Right lobe of liver (tissue), 4 donors: ENCODE results near the gene TRIM17.

ENCODE experiments used
- POLR2A ChIP-seq: fragments of 450-650 bp; IDR thresholded peaks from one replicate; pipeline ENCODE4 v1.6.1; 2017; ENCODE audit warnings: antibody characterized with exemption, mild to moderate bottlenecking
- TF ChIP-seq, protein P1 (sequence below), 4 donors: fragments of 200-600 bp in 3 of 4; fragments of 450-650 bp in 1 of 4; IDR thresholded peaks; one replicate each; pipeline versions ENCODE4 v1.5.1 to v1.8.0; 2016 to 2022; ENCODE audit warnings: antibody characterized with exemption in 4 of 4, mild to moderate bottlenecking in 2 of 4
- donor health status: DM: no; HTN: no; CAD: no.
- donor health status: DM: no; HTN: no; CAD: no.
- donor health status: DM: no; HTN: yes; CAD: no.

DNA sequence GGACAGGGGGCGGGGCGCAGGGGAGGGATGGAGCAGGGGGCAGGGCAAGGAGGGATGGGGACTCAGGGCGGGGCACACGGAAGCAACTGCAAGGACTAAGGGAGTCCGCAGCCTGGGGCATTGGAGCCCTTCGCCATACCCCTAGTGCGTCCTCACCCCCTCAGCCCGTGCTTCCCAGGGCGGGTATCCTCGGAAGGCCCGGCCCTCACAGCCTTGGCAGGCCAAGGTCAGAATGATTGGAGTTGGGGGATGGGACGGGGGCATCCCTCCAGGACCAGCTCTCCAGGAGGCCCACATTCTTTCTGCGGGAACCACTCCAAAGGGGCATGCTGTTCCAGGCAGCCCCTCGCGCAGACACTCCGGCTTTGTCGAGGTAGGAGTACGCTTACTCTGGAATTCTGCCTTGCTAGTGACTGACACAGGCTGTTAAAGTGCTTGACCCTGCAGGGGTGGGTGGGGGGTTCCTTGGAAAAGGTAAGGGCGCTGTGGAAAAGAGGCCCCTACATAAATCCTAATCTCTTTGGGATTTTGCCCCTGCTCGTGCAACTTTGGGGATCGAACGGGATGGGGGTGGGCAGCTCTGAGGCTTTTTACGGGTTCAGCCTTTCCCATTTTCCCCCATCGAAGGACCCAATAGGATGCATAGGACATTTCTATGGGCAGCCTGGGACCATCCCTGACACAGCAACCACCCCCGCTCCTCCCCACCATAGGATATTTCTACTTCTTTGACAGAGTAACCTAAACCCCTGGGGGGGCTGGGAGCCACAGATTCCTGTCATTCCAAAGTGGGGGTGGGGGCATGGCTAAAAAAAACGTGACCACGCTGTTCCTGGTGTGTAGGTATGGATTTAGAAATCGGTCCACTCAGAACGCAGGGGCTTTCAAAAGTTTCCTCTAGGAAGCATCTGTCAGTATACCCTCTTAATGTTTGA is 9.3 kb downstream of the TRIM17 start:
- TF ChIP-seq, protein P1, sequence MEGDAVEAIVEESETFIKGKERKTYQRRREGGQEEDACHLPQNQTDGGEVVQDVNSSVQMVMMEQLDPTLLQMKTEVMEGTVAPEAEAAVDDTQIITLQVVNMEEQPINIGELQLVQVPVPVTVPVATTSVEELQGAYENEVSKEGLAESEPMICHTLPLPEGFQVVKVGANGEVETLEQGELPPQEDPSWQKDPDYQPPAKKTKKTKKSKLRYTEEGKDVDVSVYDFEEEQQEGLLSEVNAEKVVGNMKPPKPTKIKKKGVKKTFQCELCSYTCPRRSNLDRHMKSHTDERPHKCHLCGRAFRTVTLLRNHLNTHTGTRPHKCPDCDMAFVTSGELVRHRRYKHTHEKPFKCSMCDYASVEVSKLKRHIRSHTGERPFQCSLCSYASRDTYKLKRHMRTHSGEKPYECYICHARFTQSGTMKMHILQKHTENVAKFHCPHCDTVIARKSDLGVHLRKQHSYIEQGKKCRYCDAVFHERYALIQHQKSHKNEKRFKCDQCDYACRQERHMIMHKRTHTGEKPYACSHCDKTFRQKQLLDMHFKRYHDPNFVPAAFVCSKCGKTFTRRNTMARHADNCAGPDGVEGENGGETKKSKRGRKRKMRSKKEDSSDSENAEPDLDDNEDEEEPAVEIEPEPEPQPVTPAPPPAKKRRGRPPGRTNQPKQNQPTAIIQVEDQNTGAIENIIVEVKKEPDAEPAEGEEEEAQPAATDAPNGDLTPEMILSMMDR (IDR thresholded peaks at IDR 0.05) = no peak
- no peak for TF ChIP-seq POLR2A
